GM12878 (cell line): ENCODE measurements around the gene OR4C6.

Source experiments
- BRCA1 ChIP-seq: IDR thresholded peaks from 2 replicates; pipeline ENCODE4 v1.6.1; 2011; ENCODE audit warnings: low read depth, low read length, improper control_type of control experiment
- CEBPB ChIP-seq, 2 experiments: fragments of 150-350 bp in 1 of 2; IDR thresholded peaks; 2 replicates each; pipeline ENCODE4 v1.6.1; 2012 to 2014; ENCODE audit warnings: low read depth in 2 of 2, low read length in 2 of 2, borderline replicate concordance in 1 of 2, inconsistent platforms in 1 of 2
- CHD1 ChIP-seq: IDR thresholded peaks from 2 replicates; pipeline ENCODE4 v1.6.1; 2012; ENCODE audit warnings: low read depth, low read length, improper control_type of control experiment
- CTCF ChIP-seq, 3 experiments: IDR thresholded peaks in 2 of 3; conservative IDR thresholded peaks in 1 of 3; 2 replicates each; pipeline ENCODE4 v1.5.1; 2011; ENCODE audit warnings: low read depth in 3 of 3, low read length in 3 of 3, mild to moderate bottlenecking in 3 of 3, control low read depth in 2 of 3, moderate library complexity in 2 of 3, inconsistent platforms in 1 of 3, mixed read lengths in 1 of 3; ENCODE audit not compliant: control insufficient read depth in 2 of 3, insufficient read depth in 1 of 3; ENCODE audit errors: extremely low read depth in 1 of 3
- EP300 ChIP-seq, 2 experiments: fragments of 150-350 bp in 1 of 2; IDR thresholded peaks; 2 replicates each; pipeline ENCODE4 v1.6.1; 2011 to 2012; ENCODE audit warnings: low read depth in 2 of 2, low read length in 2 of 2, borderline replicate concordance in 1 of 2, improper control_type of control experiment in 1 of 2, inconsistent platforms in 1 of 2; ENCODE audit not compliant: control insufficient read depth in 1 of 2
- EZH2 ChIP-seq: IDR thresholded peaks from 2 replicates; pipeline ENCODE4 v1.6.1; 2012; ENCODE audit warnings: low read depth, mild to moderate bottlenecking, control low read depth, inconsistent platforms, low read length, borderline replicate concordance; ENCODE audit not compliant: control insufficient read depth
- GABPA ChIP-seq: IDR thresholded peaks from 2 replicates; pipeline ENCODE4 v1.6.1; 2014; ENCODE audit warnings: antibody characterized with exemption, low read depth, mild to moderate bottlenecking, inconsistent platforms
- POLR2A ChIP-seq: IDR thresholded peaks from 2 replicates; pipeline ENCODE4 v1.6.1; 2011; ENCODE audit warnings: low read depth, mild to moderate bottlenecking, low read length
- POLR2AphosphoS5 ChIP-seq: IDR thresholded peaks from 2 replicates; pipeline ENCODE4 v1.6.1; 2011; ENCODE audit warnings: mild to moderate bottlenecking, low read length, inconsistent platforms
- SREBF2 ChIP-seq: IDR thresholded peaks from 2 replicates; pipeline ENCODE4 v1.6.1; 2012; ENCODE audit warnings: mild to moderate bottlenecking, low read length
- STAT1 ChIP-seq: fragments of 450-650 bp; conservative IDR thresholded peaks from 2 replicates; pipeline ENCODE4 v1.6.1; 2014; ENCODE audit warnings: antibody characterized with exemption, mild to moderate bottlenecking
- ZBTB33 ChIP-seq: fragments of 450-650 bp; IDR thresholded peaks from 2 replicates; pipeline ENCODE4 v1.6.1; 2017; ENCODE audit warnings: mild to moderate bottlenecking
- ZNF384 ChIP-seq: IDR thresholded peaks from 2 replicates; pipeline ENCODE4 v1.6.1; 2012; ENCODE audit warnings: low read depth, mild to moderate bottlenecking, low read length, improper control_type of control experiment, borderline replicate concordance

GRCh38 chr11:55701429-55701828 lies 39.4 kb downstream of the OR4C6 start:
- TF ChIP-seq STAT1 (no peak), CEBPB (IDR thresholded peaks at IDR 0.05; ENCODE audit: borderline replicate concordance in 1 of 2, low read depth in 2 of 2, low read length in 2 of 2) (no peak), POLR2A (no peak), EZH2 (no peak), GABPA (no peak), ZBTB33 (no peak), CTCF (IDR thresholded peaks at IDR 0.05 in 2 of 3, conservative IDR thresholded peaks at IDR 0.05 in 1 of 3; ENCODE audit: control insufficient read depth in 2 of 3, extremely low read depth in 1 of 3, insufficient read depth in 1 of 3, low read depth in 3 of 3, low read length in 3 of 3) (no peak), EP300 (IDR thresholded peaks at IDR 0.05; ENCODE audit: borderline replicate concordance in 1 of 2, control insufficient read depth in 1 of 2, low read depth in 2 of 2, low read length in 2 of 2) (no peak), BRCA1 (no peak), CHD1 (no peak), ZNF384 (no peak), SREBF2 (no peak), POLR2AphosphoS5 (no peak)
